H1 (cell line): ENCODE results near the gene ERGIC3. TPM values are rescaled to one million over a fixed set of nuclear protein-coding genes. Genes with fewer than 3 reads are reported as not detected.

Experiments
- CTCF ChIA-PET: fragments of 300-600 bp; sonication (Branson Sonifier 250); formaldehyde crosslinking; loops from one replicate; lab custom pipeline; 2021; ENCODE audit not compliant: partially characterized antibody; lab: Charles Lee
- POLR2A ChIA-PET: fragments of 300-600 bp; sonication (Branson Sonifier 250); formaldehyde crosslinking; loops from one replicate; lab custom pipeline; 2021; ENCODE audit warnings: inconsistent platforms; ENCODE audit not compliant: partially characterized antibody; lab: Charles Lee
- DNase-seq, 2 experiments: peaks; one replicate each; pipeline versions ENCODE4 v3.0.0 to v3.0.0-alpha.2; 2010 to 2022; ENCODE audit warnings: low spot score in 2 of 2, low read depth in 1 of 2, mixed read lengths in 1 of 2
- FAIRE-seq: peaks from 2 replicates; lab custom pipeline; 2011; peaks lifted over from hg19 to GRCh38; lab: Jason Lieb, UNC
- H2AFZ ChIP-seq: 2 replicates; pipeline ENCODE4 v1.8.1; 2012; ENCODE audit warnings: low read length, inconsistent platforms
- H2AK5ac ChIP-seq: 2 replicates; pipeline ENCODE4 v1.6.1; 2013; ENCODE audit warnings: low read depth, low read length
- H2BK120ac ChIP-seq: replicated peaks from 2 replicates; pipeline ENCODE3; 2013; ENCODE audit warnings: low read depth, low read length, inconsistent platforms
- H2BK12ac ChIP-seq: 2 replicates; pipeline ENCODE4 v1.6.1; 2013; ENCODE audit warnings: low read depth, low read length
- H2BK15ac ChIP-seq: 2 replicates; pipeline ENCODE4 v1.6.1; 2013; ENCODE audit warnings: low read length
- H2BK20ac ChIP-seq: 2 replicates; pipeline ENCODE4 v1.6.1; 2013; ENCODE audit warnings: low read length
- H2BK5ac ChIP-seq: 2 replicates; pipeline ENCODE4 v1.6.1; 2013; ENCODE audit warnings: low read depth, low read length
- H3K14ac ChIP-seq: 2 replicates; pipeline ENCODE4 v1.6.1; 2013; ENCODE audit warnings: inconsistent platforms; ENCODE audit not compliant: insufficient read length
- H3K18ac ChIP-seq: 2 replicates; pipeline ENCODE4 v1.6.1; 2013; ENCODE audit warnings: low read length; ENCODE audit errors: extremely low read depth
- H3K23ac ChIP-seq: 2 replicates; pipeline ENCODE4 v1.6.1; 2013; ENCODE audit warnings: inconsistent platforms; ENCODE audit not compliant: insufficient read length
- H3K23me2 ChIP-seq: 2 replicates; pipeline ENCODE4 v1.6.1; 2013; ENCODE audit warnings: low read depth, low read length
- H3K27ac ChIP-seq: 2 replicates; pipeline ENCODE4 v1.6.1; 2011; ENCODE audit warnings: low read depth, low read length, inconsistent platforms
- H3K27me3 ChIP-seq, 4 experiments: replicated peaks in 1 of 4; 1 replicate in 1 of 4; 2 replicates in 3 of 4; pipeline versions ENCODE4 v1.6.1 to v1.8.1; 2011 to 2013; ENCODE audit warnings: low read length in 3 of 4, mild to moderate bottlenecking in 3 of 4, inconsistent platforms in 2 of 4, mixed read lengths in 2 of 4, moderate library complexity in 1 of 4; ENCODE audit not compliant: control insufficient read depth in 3 of 4, insufficient read depth in 3 of 4; ENCODE audit errors: extremely low read depth in 1 of 4
- H3K36me3 ChIP-seq, 4 experiments: 2 replicates each; pipeline versions ENCODE4 v1.6.1 to v1.8.1; 2011 to 2013; ENCODE audit warnings: mild to moderate bottlenecking in 4 of 4, low read length in 3 of 4, moderate library complexity in 2 of 4, control low read depth in 1 of 4, inconsistent platforms in 1 of 4; ENCODE audit not compliant: insufficient read depth in 4 of 4, control insufficient read depth in 2 of 4
- H3K4ac ChIP-seq: replicated peaks from 2 replicates; pipeline ENCODE3; 2013; ENCODE audit warnings: low read length, low read depth, mixed read lengths, inconsistent platforms; ENCODE audit not compliant: insufficient read length
- H3K4me1 ChIP-seq, 4 experiments: replicated peaks in 1 of 4; 1 replicate in 1 of 4; 2 replicates in 3 of 4; pipeline versions ENCODE4 v1.6.1 to v1.8.1; 2011 to 2013; ENCODE audit warnings: low read length in 3 of 4, inconsistent platforms in 2 of 4, mixed read lengths in 1 of 4; ENCODE audit not compliant: insufficient read depth in 4 of 4, control insufficient read depth in 3 of 4
- H3K4me2 ChIP-seq, 2 experiments: 2 replicates each; pipeline versions ENCODE4 v1.6.1 to v1.8.1; 2011 to 2013; ENCODE audit warnings: low read depth in 2 of 2, low read length in 2 of 2, control low read depth in 1 of 2, inconsistent platforms in 1 of 2, mild to moderate bottlenecking in 1 of 2; ENCODE audit not compliant: insufficient read depth in 1 of 2
- H3K4me3 ChIP-seq, 4 experiments: fragments of 200-600, 300-600 bp in 1 of 4; sonication (generic), shearing (Covaris generic), sonication (Bioruptor Twin) in 1 of 4; 2 replicates each; pipeline versions ENCODE4 v1.5.1 to v1.8.1; 2011 to 2016; ENCODE audit warnings: low read length in 4 of 4, low read depth in 3 of 4, control low read depth in 2 of 4, inconsistent platforms in 2 of 4, mild to moderate bottlenecking in 2 of 4, mixed read lengths in 1 of 4, moderate library complexity in 1 of 4; ENCODE audit not compliant: insufficient read depth in 2 of 4; ENCODE audit errors: extremely low read depth in 1 of 4
- H3K56ac ChIP-seq: replicated peaks from 2 replicates; pipeline ENCODE3; 2013; ENCODE audit warnings: low read depth, mild to moderate bottlenecking, mixed read lengths, low read length, inconsistent platforms; ENCODE audit not compliant: insufficient read length
- H3K79me1 ChIP-seq: 2 replicates; pipeline ENCODE4 v1.6.1; 2013; ENCODE audit warnings: low read depth, low read length, control low read depth
- H3K79me2 ChIP-seq, 2 experiments: 2 replicates each; pipeline versions ENCODE4 v1.6.1 to v1.8.1; 2012 to 2013; ENCODE audit warnings: low read length in 2 of 2, mild to moderate bottlenecking in 2 of 2, inconsistent platforms in 1 of 2; ENCODE audit not compliant: insufficient read depth in 2 of 2, control insufficient read depth in 1 of 2
- H3K9ac ChIP-seq, 4 experiments: replicated peaks in 1 of 4; 1 replicate in 1 of 4; 2 replicates in 3 of 4; pipeline versions ENCODE4 v1.6.1 to v1.8.1; 2011 to 2013; ENCODE audit warnings: low read depth in 3 of 4, low read length in 3 of 4, control low read depth in 2 of 4, mild to moderate bottlenecking in 2 of 4, moderate library complexity in 2 of 4, inconsistent platforms in 1 of 4; ENCODE audit errors: extremely low read depth in 1 of 4
- H3K9me3 ChIP-seq, 2 experiments: 2 replicates each; pipeline versions ENCODE4 v1.6.1 to v1.8.1; 2012 to 2013; ENCODE audit warnings: mild to moderate bottlenecking in 2 of 2, moderate library complexity in 2 of 2, control low read depth in 1 of 2, inconsistent platforms in 1 of 2, low read depth in 1 of 2, low read length in 1 of 2, mixed read lengths in 1 of 2; ENCODE audit not compliant: insufficient read depth in 2 of 2
- H4K20me1 ChIP-seq, 2 experiments: replicated peaks in 1 of 2; 2 replicates each; pipeline versions ENCODE3 to v1.8.1; 2011 to 2013; ENCODE audit warnings: inconsistent platforms in 2 of 2, low read length in 2 of 2, mild to moderate bottlenecking in 1 of 2; ENCODE audit not compliant: insufficient read depth in 2 of 2, control insufficient read depth in 1 of 2
- H4K5ac ChIP-seq: 2 replicates; pipeline ENCODE4 v1.6.1; 2013; ENCODE audit warnings: low read length, low read depth, mixed read lengths, inconsistent platforms; ENCODE audit not compliant: insufficient read length
- H4K8ac ChIP-seq: 2 replicates; pipeline ENCODE4 v1.8.0; 2013; ENCODE audit warnings: mild to moderate bottlenecking, moderate library complexity, low read length, inconsistent platforms; ENCODE audit not compliant: insufficient read depth; ENCODE audit errors: extremely low read depth
- H4K91ac ChIP-seq: replicated peaks from 2 replicates; pipeline ENCODE3; 2013; ENCODE audit warnings: low read length, mixed read lengths, inconsistent platforms; ENCODE audit not compliant: insufficient read length
- KDM5A ChIP-seq: fragments of 200-600 bp; IDR thresholded peaks from 2 replicates; pipeline ENCODE4 v1.7.1; 2012; ENCODE audit warnings: mild to moderate bottlenecking, low read length, inconsistent platforms, mixed read lengths
- SP4 ChIP-seq: IDR thresholded peaks from 2 replicates; pipeline ENCODE4 v1.6.1; 2012; ENCODE audit warnings: low read length, inconsistent platforms
- WGBS, 2 experiments: shearing (Covaris generic) in 1 of 2; methylation state at CpG; one replicate each; pipeline versions ENCODE4 v1.1.6 to v1.1.7; 2013 to 2015; ENCODE audit warnings: low lambda C conversion rate in 2 of 2, mixed read lengths in 2 of 2, inconsistent platforms in 1 of 2, low coverage in 1 of 2, missing lambda C conversion rate in 1 of 2; ENCODE audit not compliant: insufficient replicate concordance in 2 of 2, insufficient coverage in 1 of 2, insufficient read length in 1 of 2; ENCODE audit errors: extremely low coverage in 1 of 2, missing lambda C conversion rate in 1 of 2; 5-methylcytosine and 5-hydroxymethylcytosine counted together
- polyA plus RNA-seq, 7 experiments: library from polyadenylated mRNA; depleted of rRNA in 3 of 7; stranded (reverse) in 5 of 7; unstranded in 2 of 7; fragments of >200 nt in 5 of 7; fragments of 200-250 nt in 2 of 7; gene quantifications; 1 replicate in 5 of 7; 2 replicates in 1 of 7; 4 replicates in 1 of 7; pipeline versions ENCODE4 v1.2.1 to v1.2.3, GENCODE V29; 2011 to 2013; ENCODE audit warnings: missing spikeins in 2 of 7, mixed read lengths in 2 of 7
- total RNA-seq: library from RNA; stranded (reverse); fragmentation: NEBNext Ultra II Directional; extraction: Animal tissue kit (Norgen Biotek cat#: 25700); gene quantifications from 2 replicates; pipeline ENCODE4 v1.2.1, GENCODE V29; 2021

The ERGIC3 gene
- total and polyA plus RNA-seq, 2 of the 8 experiments (the other 6 are each of a cell fraction or from before 2014, with no cell fraction given) = 178 to 341 TPM

DNA sequence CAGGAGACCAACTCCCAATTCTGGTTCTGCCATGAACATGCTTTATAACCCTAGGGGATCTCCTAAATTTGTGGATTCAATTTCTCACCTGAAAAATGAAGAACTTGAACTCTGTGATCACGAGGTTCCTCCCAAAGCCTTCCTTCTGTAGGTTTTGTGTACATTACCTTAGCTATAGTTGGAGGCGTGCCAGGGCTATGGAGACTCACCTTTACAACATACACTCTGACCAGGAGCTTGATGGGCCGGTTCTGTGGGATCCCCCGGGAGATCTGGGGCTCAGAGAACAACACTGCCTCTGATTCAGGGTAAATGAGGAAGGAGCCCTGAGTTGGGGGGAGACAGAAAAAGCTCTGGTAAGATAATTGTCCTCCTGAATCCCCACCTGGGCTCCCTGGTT lies 34.1 kb downstream of the ERGIC3 start:
- no peak overlapping the region for H4K5ac ChIP-seq
- H2BK5ac ChIP-seq = no peak overlapping the region
- H3K14ac ChIP-seq = no peak overlapping the region
- no peak overlapping the region for H3K4me3 ChIP-seq
- H3K79me1 ChIP-seq = no peaks in the 10 kb centered on the region
- H2AK5ac ChIP-seq = no peak overlapping the region
- H4K20me1 ChIP-seq = no peaks in the 10 kb centered on the region
- H3K23ac ChIP-seq = no peak overlapping the region
- CTCF ChIA-PET = no interaction called here
- POLR2A ChIA-PET = interaction anchor here (0.9 kb wide), 1 partner anchor 12 kb away, joined by 3 read pairs; no protein-coding TSS in a partner anchor
- no peaks in the 10 kb centered on the region for H3K23me2 ChIP-seq
- FAIRE-seq = no peak
- no peak overlapping the region for H3K4ac ChIP-seq
- H4K8ac ChIP-seq = no peak overlapping the region
- H3K36me3 ChIP-seq = no peaks in the 10 kb centered on the region
- no peak overlapping the region for H3K4me2 ChIP-seq
- no peak overlapping the region for H2BK12ac ChIP-seq
- H3K9me3 ChIP-seq = 0 out of 4 replicates have a peak, but pooled peaks cover 0 to 2% of the 10 kb centered on the region in 2 experiments
- H3K18ac ChIP-seq = no peak overlapping the region
- no peak overlapping the region for H3K27ac ChIP-seq
- H3K27me3 ChIP-seq = no peaks in the 10 kb centered on the region
- no peak overlapping the region for H2BK120ac ChIP-seq
- H3K4me1 ChIP-seq = no peaks in the 10 kb centered on the region
- WGBS, 2 experiments = 81% methylated on average over 4 of the region's 4 CpGs; no CpG with 5 or more reads in 1 of the 2 experiments
- no peak overlapping the region for H3K56ac ChIP-seq
- no peak for DNase-seq
- no peak overlapping the region for H3K9ac ChIP-seq
- no peak overlapping the region for H2AFZ ChIP-seq
- no peak overlapping the region for H2BK20ac ChIP-seq
- no peak overlapping the region for H2BK15ac ChIP-seq
- H3K79me2 ChIP-seq = no peaks in the 10 kb centered on the region
- H4K91ac ChIP-seq = no peak overlapping the region
- no peak for TF ChIP-seq SP4
- TF ChIP-seq KDM5A = no peak
